ENCODE results near the gene PACS1. TPM values are rescaled to one million over a fixed set of nuclear protein-coding genes. Genes with fewer than 3 reads are reported as not detected.

The PACS1 gene
- total RNA-seq, 3 donors from 2014 or later (not counting 1 experiment from before 2014, with no cell fraction given), result 176 to 204 (median 186) TPM

- WGBS (ENCODE audit: insufficient coverage), result no CpG with 5 or more reads among the region's 3 CpGs
- no peak for TF ChIP-seq CTCF (IDR thresholded peaks at IDR 0.05)
- DNase-seq, result peak in 1 of 2 donors; percentile 57
- Histone ChIP-seq H3K9me3 (ENCODE audit: control insufficient read depth, insufficient read depth, low read length) (no peaks in the 10 kb centered on the region), H3K27ac (ENCODE audit: low read length) (peak overlapping the region; percentile 75), H3K27me3 (ENCODE audit: control insufficient read depth, insufficient read depth, low read length) (no peaks in the 10 kb centered on the region), H3K4me1 (ENCODE audit: control insufficient read depth, insufficient read depth, low read length) (peaks cover 29% of the 10 kb centered on the region), H3K4me3 (ENCODE audit: low read length) (no peak overlapping the region), H3K36me3 (ENCODE audit: control insufficient read depth, insufficient read depth, low read length) (no peaks in the 10 kb centered on the region)
- H3K36me3 Mint-ChIP-seq, result no peaks in the 10 kb centered on the region
- H3K9me3 Mint-ChIP-seq, result no peaks in the 10 kb centered on the region
- intact Hi-C loops (cut with micrococcal nuclease), result loop anchor here (2.0 kb wide), 2 partner anchors 14 to 20 kb away; no protein-coding TSS in a partner anchor
- H3K4me3 Mint-ChIP-seq, result peak overlapping the region; percentile 76
- H3K27ac Mint-ChIP-seq, result peak overlapping the region; percentile 85 to 87
- ATAC-seq, result peak; percentile 42 to 54 (median 49)
- H3K4me1 Mint-ChIP-seq, result peaks cover 39 to 54% of the 10 kb centered on the region in 2 donors
- no peaks in the 10 kb centered on the region for H3K27me3 Mint-ChIP-seq (ENCODE audit: low read depth in 2 of 2)
Measured at GRCh38 chr11:66101066-66101464, 31.0 kb downstream of the PACS1 start.

GRCh38 chr11:66104057-66104638 lies 34.1 kb downstream of the PACS1 start:
- WGBS (ENCODE audit: insufficient coverage), result 76% methylated on average over 4 of the region's 4 CpGs
- Histone ChIP-seq H3K9me3 (ENCODE audit: control insufficient read depth, insufficient read depth, low read length) (no peaks in the 10 kb centered on the region), H3K4me3 (ENCODE audit: low read length) (no peak overlapping the region), H3K27me3 (ENCODE audit: control insufficient read depth, insufficient read depth, low read length) (no peaks in the 10 kb centered on the region), H3K36me3 (ENCODE audit: control insufficient read depth, insufficient read depth, low read length) (no peaks in the 10 kb centered on the region), H3K27ac (ENCODE audit: low read length) (no peak overlapping the region), H3K4me1 (ENCODE audit: control insufficient read depth, insufficient read depth, low read length) (peaks cover 56% of the 10 kb centered on the region)
- ATAC-seq (no peak), DNase-seq (no peak)
- Mint-ChIP-seq H3K27me3 (ENCODE audit: low read depth in 2 of 2) (no peaks in the 10 kb centered on the region), H3K27ac (peak overlapping the region; percentile 57 to 64), H3K4me1 (peaks cover 59 to 70% of the 10 kb centered on the region in 2 donors), H3K36me3 (no peaks in the 10 kb centered on the region), H3K9me3 (peaks cover 0 to 2% of the 10 kb centered on the region in 2 donors), H3K4me3 (no peak overlapping the region)
- TF ChIP-seq CTCF (IDR thresholded peaks at IDR 0.05), result no peak
- intact Hi-C loops (cut with micrococcal nuclease), result no loop called here

- Mint-ChIP-seq H3K4me3 (peak overlapping the region; percentile 85), H3K9me3 (peaks cover 0 to 2% of the 10 kb centered on the region in 2 donors), H3K36me3 (no peaks in the 10 kb centered on the region), H3K4me1 (peaks cover 49 to 66% of the 10 kb centered on the region in 2 donors), H3K27me3 (ENCODE audit: low read depth in 2 of 2) (no peaks in the 10 kb centered on the region), H3K27ac (peak overlapping the region; percentile 85 to 92)
- WGBS (ENCODE audit: insufficient coverage), result 62% methylated on average over 4 of the region's 4 CpGs
- TF ChIP-seq CTCF (IDR thresholded peaks at IDR 0.05), result no peak
- no peaks in the 10 kb centered on the region for H3K36me3 ChIP-seq (ENCODE audit: control insufficient read depth, insufficient read depth, low read length)
- DNase-seq (no peak), ATAC-seq (peak in 2 of 3 donors; percentile 41 to 48)
- intact Hi-C loops (cut with micrococcal nuclease), result no loop called here
- no peaks in the 10 kb centered on the region for H3K9me3 ChIP-seq (ENCODE audit: control insufficient read depth, insufficient read depth, low read length)
- peaks cover 40% of the 10 kb centered on the region for H3K4me1 ChIP-seq (ENCODE audit: control insufficient read depth, insufficient read depth, low read length)
- H3K27me3 ChIP-seq (ENCODE audit: control insufficient read depth, insufficient read depth, low read length), result no peaks in the 10 kb centered on the region
- no peak overlapping the region for H3K4me3 ChIP-seq (ENCODE audit: low read length)
- peak overlapping the region; percentile 50 for H3K27ac ChIP-seq (ENCODE audit: low read length)
Measured at GRCh38 chr11:66106786-66107599, 36.9 kb downstream of the PACS1 start.
